Suprapubic skin (tissue), 4 donors: ENCODE results near the gene PTPN14.

Experiments
- CTCF ChIP-seq, 2 donors: fragments of 200-600 bp in 1 of 2; fragments of 450-650 bp in 1 of 2; sonication (generic) in 1 of 2; IDR thresholded peaks; one replicate each; pipeline ENCODE4 v1.5.1; 2016 to 2019; ENCODE audit warnings: antibody characterized with exemption in 2 of 2, mild to moderate bottlenecking in 1 of 2, moderate library complexity in 1 of 2
- EP300 ChIP-seq: sonication (generic); formaldehyde crosslinking; IDR thresholded peaks from one replicate; pipeline ENCODE4 v1.6.1; 2017; ENCODE audit warnings: antibody characterized with exemption
- POLR2A ChIP-seq, 2 donors: fragments of 450-650 bp; IDR thresholded peaks; one replicate each; pipeline ENCODE4 v1.6.1; 2017; ENCODE audit warnings: antibody characterized with exemption in 2 of 2, mild to moderate bottlenecking in 2 of 2, moderate library complexity in 2 of 2
- POLR2AphosphoS5 ChIP-seq, 3 donors: sonication (generic); formaldehyde crosslinking; IDR thresholded peaks; one replicate each; pipeline ENCODE4 v1.6.1; 2017; ENCODE audit warnings: antibody characterized with exemption in 3 of 3

- TF ChIP-seq CTCF (IDR thresholded peaks at IDR 0.05) (no peak), POLR2A (IDR thresholded peaks at IDR 0.05) (no peak), POLR2AphosphoS5 (IDR thresholded peaks at IDR 0.05) (no peak), EP300 (no peak)
These were observed 104.4 kb downstream of the PTPN14 start for GRCh38 chr1:214446772-214447556.
